NCI-H2081 (cell line): ENCODE results near the gene UPP1.
"Not testable (repeated sequence)": the region's sequence is repeated elsewhere in the genome, so short reads cannot be mapped to it uniquely, and the experiment has no call there.

Experiments used
- DNase-seq, 2 experiments: peaks; one replicate each; lab custom pipeline; 2025; lab: John Stamatoyannopoulos, UW

UPP1 gene

DNA sequence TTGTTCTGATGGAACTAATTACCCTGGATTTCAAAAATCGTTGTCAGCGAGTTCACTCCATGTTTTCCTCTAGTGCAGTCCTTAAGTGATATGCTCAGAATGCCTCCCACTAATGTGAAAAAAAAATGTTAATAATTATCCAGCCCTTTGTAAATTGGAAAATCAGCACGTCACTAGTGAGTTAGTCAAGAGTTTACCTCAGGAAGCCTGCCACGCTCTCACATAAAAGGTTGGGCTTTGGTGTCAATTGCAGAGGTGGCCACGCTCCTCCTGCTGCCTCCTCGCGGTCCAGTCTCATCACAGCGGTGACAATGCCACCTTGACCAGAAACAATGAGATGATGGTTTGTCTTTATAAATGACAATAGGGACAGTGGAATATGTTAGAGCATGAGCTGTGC, 22.5 kb downstream of the UPP1 start:
- DNase-seq = no peak

DNA sequence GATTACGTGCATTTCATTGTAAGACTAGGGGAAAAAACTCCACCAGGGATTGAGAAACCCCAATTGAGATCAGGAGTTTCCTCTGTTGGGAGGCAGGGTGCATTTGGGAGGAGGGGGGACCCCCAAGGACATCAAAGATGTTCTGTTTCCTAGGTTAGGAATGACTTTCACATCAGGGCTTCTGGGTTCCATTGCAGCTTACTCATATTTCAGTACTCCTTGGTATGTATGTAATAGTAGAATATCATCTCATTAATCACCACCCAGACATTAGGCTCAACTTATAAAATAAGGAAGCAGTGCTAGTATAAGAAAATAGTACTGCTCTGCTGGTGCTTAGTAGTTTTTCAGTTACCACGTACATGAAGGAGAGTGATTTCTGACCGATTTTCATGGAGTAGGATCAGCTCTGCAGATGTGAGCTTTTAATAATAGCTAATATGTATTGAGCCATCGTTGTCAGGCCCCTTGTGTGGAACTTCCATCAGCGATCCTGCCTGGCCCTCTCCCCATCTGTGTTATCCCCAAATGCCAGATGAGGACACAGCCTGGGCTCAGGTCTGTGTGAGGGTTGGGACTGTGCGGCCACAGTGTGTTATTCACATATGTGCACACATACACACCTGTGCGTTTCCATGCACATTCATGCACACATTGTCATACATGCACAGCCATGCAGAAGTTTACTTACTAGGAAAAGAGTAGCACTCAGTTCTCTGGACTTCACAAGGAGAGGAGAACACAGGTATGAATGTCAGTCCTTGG, 23.5 kb downstream of the UPP1 start:
- no peak for DNase-seq

DNA sequence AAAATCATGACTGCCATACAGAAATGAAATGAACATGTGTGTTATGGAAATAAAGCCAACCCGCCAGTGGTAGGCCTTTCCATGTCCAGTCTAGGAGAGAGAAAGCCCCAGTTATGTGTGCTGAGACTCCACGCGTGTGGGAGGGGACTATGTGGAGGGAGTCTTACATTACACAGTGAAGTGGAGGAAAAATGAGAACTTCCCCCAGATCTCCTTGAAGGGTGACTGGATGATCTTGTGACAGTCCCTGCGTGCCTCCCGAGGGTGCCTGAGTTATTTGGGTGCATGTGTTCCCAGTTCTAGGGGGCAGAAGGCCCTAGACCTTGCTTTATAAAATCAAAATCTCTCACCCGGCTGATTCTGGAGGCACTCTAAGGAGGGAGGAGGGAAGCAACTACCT, 24.2 kb downstream of the UPP1 start:
- DNase-seq = no peak

DNA sequence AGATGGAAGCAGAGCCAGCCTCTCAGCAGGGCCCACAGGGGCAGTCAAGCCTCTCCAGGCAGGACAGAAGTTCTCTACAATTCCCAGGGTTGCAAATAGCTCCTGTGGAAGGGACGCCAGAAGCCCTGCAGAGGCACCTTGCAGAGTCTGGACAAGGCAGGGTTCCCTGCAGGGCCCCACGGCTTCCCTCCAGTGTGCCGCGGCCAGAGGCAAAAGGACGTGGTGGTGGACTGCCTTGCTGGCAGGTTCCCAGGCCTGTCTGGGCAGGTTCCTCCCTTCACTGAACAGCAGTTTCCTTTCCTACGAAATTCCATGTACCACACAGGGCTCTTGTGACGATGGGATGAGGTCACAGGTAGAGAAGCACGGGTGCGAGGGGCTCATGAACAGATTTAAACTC, 25.1 kb downstream of the UPP1 start:
- no peak for DNase-seq

DNA sequence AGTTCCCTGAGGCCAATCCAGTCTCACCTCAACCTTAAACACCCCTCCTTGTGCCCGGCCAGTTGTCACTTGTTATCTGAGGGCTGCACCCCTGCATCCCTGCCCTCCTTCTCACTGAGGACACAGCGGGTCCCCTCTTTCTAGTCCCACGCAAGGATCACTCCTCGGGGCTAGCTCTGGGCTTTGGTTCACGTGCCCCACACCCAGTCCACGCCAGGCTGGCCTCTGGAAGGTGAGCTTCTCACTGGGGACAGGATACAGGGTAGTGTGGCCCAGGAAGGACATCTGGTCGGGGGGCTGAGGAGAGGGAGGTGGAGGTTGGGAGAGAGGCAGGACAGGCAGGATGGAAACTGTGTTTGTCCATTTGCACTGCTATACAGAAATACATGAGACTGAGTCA, 25.5 kb downstream of the UPP1 start:
- no peak for DNase-seq

DNA sequence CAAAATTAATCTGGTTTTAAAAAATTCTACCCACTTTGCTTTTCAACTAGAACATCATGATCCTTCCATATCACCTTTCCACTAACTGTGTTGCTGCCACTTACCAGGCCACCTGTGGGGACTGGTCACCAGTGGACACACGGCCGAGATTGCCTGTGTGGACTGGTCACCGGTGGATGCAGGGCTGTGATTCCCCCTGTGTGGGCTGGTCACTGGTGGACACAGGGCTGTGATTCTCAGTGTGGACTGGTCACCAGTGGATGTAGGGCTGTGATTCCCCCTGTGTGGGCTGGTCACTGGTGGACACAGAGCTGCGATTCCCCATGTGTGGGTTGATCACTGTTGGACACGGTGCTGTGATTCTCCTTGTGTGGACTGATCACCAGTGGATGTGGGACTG, 27.0 kb downstream of the UPP1 start:
- DNase-seq = no peak

DNA sequence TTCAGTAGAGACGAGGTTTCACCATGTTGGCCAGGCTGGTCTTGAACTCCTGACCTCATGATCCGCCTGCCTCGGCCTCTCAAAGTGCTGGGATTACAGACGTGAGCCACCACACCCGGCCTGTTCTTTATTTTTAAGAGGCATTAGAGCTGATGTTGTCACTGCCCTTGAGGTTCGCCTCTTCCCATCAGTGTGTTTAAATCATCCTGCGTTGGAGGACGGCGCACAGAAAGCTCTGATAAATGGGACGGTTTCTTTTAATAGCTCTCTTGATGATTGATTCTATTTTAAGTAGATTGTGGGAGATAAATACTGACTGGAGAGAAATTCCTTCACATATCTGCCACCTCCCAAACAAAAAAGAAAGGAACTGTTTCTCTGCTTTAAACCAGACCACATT, 29.0 kb downstream of the UPP1 start:
- no peak for DNase-seq

DNA sequence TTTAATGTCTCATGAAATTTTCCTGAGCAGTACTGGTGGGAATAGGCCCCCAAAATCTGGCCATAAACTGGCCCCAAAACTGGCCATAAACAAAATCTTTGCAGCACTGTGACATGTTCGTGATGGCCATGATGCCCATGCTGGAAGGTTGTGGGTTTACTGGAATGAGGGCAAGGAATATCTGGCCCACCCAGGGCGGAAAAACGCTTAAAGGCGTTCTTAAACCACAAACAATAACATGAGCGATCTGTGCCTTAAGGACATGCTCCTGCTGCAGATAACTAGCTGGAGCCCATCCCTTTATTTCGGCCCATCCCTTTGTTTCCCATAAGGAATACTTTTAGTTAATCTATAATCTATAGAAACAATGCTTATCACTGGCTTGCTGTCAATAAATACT, 31.5 kb downstream of the UPP1 start:
- DNase-seq = not testable (repeated sequence)

DNA sequence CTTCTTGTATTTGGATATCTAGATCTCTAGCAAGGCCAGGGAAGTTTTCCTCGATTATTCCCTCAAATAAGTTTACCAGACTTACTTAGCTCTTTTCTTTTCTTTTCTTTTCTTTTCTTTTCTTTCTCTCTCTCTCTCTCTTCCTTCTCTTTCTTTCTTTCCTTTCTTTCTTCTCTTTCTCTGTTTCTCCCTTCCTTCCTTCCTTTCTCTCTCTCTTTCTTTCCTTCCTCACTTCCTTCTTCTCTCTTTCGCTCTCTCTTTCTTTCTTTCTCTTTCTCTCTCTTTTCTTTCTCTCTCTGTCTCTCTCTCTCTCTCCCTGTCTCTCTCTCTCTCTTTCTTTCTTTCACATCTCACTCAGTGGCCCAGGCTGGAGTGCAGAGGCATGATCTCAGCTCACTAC, 37.0 kb downstream of the UPP1 start:
- DNase-seq = no peak

DNA sequence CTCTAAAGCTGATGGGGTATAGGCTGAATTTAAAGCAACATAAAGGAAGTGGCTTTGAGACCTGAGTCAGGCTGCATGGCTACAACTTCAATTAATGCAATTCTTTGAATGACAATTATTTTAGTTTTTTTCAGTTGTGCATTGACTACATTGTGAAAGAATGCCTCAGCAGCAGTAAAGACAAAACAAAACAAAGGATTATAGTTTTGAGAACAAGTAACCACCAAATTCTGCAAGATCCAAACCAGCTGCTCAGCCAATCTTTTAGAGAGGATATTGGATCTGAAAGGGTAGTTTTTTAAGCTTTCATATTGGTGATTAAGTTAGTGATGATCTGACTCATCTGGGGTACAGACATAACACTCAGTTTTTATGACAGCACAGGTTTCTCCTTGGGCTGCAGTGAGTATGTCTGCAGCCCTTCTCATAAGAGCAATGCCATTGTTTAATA, 41.6 kb downstream of the UPP1 start:
- DNase-seq = no peak

DNA sequence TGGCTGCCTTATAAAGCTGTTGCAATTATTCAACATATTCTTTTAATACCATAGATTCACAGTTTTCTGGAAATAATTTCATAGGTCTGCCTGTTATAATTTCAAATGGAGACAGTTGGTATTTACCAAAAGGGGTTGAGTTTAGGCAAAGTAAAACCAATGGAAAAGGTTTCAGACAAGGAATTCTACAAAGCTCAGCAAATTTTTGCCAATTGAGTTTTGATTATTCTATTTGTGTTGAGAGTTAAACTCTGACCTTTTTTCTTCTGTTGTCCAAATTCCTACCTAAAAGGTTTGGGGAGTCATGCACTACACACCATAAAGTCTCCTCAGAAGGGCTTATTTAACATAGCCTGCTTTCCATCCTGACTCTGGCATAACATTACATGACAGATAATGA, 43.7 kb downstream of the UPP1 start:
- DNase-seq = no peak

DNA sequence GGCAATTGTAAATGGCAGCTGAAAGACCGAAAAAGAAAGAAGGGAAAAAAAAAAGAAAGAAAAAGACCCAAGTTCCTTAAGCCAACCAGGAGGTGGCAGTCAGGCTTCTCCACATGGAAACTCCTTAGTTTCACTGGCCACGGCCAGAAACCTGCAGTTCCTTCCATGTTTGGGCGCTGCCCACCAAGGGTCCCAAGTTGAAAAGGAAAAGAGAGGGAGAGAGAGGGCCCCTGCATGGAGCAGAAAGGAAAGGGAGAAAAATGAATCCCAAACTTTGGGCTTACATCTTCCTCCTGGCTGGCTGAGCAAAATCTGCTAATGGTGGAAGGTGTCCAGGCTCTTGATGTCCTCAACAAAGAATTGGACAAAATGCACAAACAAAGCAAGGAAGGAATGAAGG, 50.4 kb downstream of the UPP1 start:
- no peak for DNase-seq

DNA sequence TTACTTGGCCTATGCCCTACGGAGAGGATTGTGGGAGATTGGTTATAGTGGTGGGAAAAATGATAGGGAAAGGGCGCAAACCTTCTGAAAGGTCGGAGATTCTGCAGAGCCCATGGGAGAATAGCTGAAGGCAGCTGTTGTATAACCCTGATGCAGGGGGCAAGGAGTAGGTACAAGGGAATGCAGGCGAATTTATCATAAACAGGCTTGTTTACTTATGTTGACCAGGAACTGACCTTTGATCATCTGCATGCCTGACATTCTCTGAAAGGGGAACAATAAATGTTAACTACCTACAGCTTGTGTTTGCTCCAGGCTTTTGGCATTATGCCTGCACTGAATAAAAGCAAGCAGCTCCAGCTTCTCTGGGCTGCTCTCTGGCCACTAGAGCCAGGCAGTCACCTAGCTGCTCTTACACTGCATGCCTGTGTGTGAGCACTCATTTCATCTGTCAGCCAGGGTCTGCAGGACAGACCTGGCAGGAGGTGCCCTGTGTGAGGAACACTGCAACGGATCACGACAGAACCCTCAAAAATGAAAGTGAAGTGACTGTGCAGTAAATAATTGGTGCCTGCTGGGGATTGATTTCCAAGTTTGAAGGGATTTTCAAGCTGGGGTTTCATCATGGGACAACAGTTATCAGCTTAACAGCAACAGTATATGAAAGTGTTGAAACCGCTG, 51.1 kb downstream of the UPP1 start:
- peak in 1 of 2 experiments; percentile 4 for DNase-seq

DNA sequence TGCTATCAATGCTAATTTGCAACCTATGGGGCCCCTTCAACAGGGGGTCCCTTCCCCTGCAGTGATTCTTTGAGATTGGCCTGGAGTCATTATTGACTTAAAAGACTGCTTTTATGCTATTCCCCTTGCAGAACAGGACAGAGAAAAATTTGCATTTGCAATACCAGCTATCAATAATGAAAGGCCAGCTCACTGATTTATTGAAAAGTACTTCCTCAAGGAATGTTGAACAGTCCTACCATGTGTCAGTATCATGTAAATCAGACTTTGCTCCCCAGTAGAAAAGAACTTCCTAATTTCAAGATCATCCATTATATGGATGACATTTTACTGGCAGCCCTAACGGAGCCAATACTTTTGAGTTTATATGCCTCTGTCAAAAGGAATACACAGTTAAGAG, 52.5 kb downstream of the UPP1 start:
- DNase-seq = no peak

DNA sequence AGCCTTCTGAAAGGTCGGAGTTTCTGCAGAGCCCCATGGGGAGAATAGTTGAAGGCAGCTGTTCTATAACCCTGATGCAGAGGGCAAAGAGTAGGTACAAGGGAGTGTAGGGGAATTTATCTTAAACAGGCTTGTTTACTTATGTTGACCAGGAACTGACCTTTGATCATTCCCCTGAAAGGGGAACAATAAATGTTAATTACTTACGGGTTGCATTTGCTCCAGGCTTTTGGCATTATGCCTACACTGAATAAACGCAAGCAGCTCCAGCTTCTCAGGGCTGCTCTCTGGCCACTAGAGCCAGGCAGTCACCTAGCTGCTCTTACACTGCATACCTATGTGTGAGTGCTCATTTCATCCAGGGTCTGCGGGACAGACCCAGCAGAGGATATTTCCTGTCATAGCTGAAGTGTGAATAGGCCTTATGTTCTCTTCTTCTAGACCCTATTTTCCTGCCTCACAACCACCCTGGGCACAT, 55.3 kb downstream of the UPP1 start:
- DNase-seq = no peak

DNA sequence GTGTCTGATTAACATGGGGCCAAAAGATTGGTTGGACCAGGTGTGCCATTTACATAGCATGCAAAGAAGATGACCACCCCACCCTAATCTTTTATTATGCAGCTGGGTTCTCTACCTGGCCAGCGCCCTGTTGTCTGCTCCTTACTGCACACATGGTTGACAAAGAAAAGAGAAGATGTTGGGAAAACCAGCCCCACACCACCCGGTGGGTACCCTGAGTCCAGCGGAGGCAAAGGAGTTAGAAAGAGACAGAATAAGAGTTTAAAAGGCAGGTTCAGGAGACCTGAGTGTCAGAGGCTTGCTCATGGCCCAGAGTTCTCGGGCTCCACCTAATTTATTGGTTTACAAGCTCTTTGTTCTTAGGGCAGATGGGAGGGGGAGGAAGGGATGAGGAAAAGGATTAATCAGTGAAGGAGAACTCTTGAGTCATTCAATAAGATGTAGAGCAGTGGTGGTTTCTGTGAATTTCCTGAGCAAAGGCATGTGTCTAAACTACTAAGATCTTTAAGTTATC, 58.1 kb downstream of the UPP1 start:
- DNase-seq = no peak

DNA sequence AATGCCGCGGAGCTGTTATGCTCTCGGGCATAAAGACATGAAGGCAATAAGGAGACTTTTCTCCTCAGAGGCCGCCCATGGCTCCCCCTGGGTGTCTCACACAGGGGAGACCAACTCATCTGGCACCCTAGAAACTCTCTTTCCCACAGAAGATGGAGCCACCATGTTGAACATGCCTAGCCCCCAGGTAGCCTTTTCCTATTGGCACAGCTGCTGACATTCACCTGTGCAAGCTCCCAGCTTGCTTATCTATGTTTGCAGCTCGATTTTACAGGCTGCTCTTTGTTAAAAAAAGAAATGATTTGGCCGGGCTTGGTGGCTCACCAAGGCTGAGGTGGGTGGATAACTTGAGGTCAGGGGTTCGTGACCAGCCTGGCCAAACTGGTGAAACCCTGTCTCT, 58.6 kb downstream of the UPP1 start:
- DNase-seq = not testable (repeated sequence)

DNA sequence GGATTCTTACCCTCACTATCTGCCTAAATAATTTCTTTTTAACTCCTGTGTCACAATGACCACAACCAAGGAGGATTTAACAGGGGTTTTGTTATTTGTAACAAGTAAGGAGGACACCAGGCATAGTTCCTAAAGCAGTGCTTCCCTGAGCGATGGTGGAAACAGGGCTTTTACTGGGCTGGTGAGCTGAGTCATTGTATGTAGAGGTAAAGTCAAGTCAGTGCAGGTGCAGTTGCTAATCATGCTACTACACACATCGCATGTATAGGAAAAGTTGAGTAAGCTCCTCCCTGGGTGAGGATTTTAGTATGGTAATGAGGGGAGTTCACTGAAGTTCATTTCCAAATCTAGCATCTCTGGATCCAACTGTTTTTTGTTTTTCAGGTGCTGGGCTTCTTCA, 59.2 kb downstream of the UPP1 start:
- no peak for DNase-seq

DNA sequence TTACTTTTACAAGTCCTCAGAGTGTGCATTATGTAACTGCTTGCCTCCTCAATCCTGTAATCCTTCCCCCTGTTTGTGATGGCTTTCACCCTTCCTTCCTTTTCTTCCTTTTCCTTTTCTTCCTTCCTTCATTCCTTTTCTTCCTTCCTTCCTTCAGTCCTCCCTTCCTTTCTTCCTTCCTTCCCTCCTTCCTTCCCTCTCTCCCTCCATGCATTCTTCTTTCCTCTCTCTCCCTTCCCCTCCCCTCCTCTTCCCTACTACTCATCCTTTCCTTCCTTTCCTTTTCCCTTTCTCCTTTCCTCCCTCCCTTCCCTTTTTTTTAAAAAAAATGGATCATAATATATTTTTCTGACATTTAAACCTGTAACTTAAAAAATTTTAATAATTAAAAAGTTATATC, 60.0 kb downstream of the UPP1 start:
- no peak for DNase-seq

DNA sequence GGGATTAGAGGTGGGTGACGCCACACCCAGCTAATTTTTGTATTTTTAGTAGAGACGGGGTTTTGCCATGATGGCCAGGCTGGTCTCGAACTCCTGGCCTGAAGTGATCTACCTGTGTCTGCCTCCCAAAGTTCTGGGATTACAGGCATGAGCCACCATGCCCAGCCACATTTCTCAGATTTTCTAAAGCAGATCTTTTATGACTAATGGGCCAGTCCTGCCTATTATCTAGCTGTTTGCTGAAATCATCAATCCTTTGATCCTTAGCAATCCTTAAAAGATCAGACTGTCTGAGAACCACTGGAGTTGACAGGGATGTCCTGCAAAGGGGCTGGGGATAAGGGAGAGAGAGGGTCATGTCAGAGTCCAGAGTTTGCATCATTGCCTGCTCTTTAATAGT, 61.0 kb downstream of the UPP1 start:
- DNase-seq = no peak

DNA sequence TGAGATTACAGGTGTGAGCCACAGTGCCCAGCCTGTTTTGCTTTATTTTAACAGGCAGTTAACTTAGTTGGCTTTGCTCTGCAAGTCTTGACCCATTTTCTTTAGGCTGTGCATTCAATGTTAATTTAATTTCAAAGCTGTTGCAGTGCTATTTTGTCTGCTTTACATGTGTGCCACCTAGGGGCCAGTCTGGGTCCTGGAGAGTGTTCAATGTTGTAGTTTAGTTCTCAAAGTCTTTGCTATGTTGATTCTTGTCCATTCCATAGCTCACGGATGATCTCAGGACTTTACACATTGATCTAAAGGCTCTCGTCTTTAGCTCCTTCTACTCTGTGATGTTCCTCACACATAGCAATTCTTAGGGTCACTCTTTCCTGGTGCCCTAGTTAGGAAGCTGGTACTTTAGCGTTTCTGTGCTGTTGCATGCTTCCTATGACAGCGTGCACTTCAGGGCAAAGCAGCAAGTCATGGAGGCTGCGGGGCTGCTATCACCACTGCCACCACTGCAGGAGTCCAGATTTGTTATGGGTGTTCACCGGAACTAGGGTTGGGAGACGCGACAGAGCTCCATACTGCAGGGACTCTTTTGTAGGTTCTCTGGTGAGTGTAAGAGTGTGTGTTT, 65.8 kb downstream of the UPP1 start:
- DNase-seq = peak; percentile 12 to 19
